ENCODE measurements around the gene TIAM2.

Gene TIAM2

DNA sequence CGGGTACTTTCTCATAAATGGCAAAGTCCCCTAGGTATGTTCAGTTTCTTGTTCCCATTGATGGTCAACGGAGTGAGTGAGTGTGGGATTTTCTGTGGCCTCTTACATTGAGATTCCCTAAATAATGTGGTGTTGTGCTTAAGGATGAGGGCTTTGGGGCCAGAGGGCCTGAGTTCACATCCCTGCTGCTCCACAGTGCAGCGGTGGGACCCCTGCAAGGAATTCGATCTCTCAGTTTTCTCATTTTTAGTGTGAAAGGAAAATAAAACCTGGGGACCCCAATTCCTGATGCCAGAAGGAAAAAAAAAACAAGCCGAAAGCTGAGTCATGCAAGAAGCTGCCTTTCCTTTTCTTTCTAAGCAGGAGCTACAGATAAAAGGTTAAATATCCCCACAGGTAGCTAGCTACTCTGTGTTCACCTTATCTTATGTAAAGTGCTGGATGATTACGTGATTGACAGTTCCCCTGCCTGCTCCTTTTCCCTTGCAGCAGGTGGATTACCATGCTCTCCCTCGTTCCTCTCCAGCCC, 148.5 kb downstream of the TIAM2 start:
- Histone ChIP-seq H3K27me3 (ENCODE audit: insufficient read depth, poor library complexity, severe bottlenecking) (no peaks in the 10 kb centered on the region), H3K27ac (replicated peaks) (no peak overlapping the region), H3K4me3 (replicated peaks; ENCODE audit: insufficient read depth, low read length) (no peak overlapping the region)
- TF ChIP-seq POLR2AphosphoS5 (IDR thresholded peaks at IDR 0.05; ENCODE audit: low read depth) = no peak
- TF ChIP-seq, protein P1, sequence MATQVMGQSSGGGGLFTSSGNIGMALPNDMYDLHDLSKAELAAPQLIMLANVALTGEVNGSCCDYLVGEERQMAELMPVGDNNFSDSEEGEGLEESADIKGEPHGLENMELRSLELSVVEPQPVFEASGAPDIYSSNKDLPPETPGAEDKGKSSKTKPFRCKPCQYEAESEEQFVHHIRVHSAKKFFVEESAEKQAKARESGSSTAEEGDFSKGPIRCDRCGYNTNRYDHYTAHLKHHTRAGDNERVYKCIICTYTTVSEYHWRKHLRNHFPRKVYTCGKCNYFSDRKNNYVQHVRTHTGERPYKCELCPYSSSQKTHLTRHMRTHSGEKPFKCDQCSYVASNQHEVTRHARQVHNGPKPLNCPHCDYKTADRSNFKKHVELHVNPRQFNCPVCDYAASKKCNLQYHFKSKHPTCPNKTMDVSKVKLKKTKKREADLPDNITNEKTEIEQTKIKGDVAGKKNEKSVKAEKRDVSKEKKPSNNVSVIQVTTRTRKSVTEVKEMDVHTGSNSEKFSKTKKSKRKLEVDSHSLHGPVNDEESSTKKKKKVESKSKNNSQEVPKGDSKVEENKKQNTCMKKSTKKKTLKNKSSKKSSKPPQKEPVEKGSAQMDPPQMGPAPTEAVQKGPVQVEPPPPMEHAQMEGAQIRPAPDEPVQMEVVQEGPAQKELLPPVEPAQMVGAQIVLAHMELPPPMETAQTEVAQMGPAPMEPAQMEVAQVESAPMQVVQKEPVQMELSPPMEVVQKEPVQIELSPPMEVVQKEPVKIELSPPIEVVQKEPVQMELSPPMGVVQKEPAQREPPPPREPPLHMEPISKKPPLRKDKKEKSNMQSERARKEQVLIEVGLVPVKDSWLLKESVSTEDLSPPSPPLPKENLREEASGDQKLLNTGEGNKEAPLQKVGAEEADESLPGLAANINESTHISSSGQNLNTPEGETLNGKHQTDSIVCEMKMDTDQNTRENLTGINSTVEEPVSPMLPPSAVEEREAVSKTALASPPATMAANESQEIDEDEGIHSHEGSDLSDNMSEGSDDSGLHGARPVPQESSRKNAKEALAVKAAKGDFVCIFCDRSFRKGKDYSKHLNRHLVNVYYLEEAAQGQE (IDR thresholded peaks at IDR 0.05; ENCODE audit: insufficient replicate concordance, low read depth) = no peak
- TF ChIP-seq, protein P2, sequence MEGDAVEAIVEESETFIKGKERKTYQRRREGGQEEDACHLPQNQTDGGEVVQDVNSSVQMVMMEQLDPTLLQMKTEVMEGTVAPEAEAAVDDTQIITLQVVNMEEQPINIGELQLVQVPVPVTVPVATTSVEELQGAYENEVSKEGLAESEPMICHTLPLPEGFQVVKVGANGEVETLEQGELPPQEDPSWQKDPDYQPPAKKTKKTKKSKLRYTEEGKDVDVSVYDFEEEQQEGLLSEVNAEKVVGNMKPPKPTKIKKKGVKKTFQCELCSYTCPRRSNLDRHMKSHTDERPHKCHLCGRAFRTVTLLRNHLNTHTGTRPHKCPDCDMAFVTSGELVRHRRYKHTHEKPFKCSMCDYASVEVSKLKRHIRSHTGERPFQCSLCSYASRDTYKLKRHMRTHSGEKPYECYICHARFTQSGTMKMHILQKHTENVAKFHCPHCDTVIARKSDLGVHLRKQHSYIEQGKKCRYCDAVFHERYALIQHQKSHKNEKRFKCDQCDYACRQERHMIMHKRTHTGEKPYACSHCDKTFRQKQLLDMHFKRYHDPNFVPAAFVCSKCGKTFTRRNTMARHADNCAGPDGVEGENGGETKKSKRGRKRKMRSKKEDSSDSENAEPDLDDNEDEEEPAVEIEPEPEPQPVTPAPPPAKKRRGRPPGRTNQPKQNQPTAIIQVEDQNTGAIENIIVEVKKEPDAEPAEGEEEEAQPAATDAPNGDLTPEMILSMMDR (IDR thresholded peaks at IDR 0.05; ENCODE audit: insufficient read depth, low read length) = no peak
- TF ChIP-seq SPI1 (IDR thresholded peaks at IDR 0.05; ENCODE audit: borderline replicate concordance, low read depth) = no peak
- no peak for TF ChIP-seq GABPA (IDR thresholded peaks at IDR 0.05; ENCODE audit: low read depth)
- no peak for DNase-seq (ENCODE audit: low read depth in 1 of 2, low spot score in 1 of 2)

DNA sequence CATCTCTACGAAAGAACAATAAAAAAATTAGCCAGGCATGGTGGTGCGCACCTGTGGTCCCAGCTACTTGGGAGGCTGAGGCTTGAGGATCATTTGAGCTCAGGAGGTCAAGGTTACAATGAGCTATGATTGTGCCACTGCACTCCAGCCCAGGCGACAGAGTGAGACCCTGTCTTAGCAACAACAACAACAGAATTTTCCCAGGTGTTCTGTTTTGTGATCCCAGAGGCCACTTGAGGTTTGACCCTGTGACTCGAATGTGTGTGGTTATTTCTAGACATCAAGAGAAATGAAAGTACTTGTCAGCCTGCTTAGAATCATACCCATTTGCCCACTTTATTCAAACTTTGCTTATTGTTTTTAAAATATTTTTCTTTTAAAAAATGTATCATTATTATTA, 151.1 kb downstream of the TIAM2 start:
- TF ChIP-seq, protein P2 (IDR thresholded peaks at IDR 0.05; ENCODE audit: insufficient read depth, low read length) = no peak
- TF ChIP-seq POLR2AphosphoS5 (IDR thresholded peaks at IDR 0.05; ENCODE audit: low read depth) (no peak), GABPA (IDR thresholded peaks at IDR 0.05; ENCODE audit: low read depth) (no peak)
- H3K27ac ChIP-seq (replicated peaks) = no peak overlapping the region
- no peaks in the 10 kb centered on the region for H3K27me3 ChIP-seq (ENCODE audit: insufficient read depth, poor library complexity, severe bottlenecking)
- H3K4me3 ChIP-seq (replicated peaks; ENCODE audit: insufficient read depth, low read length) = no peak overlapping the region
- no peak for DNase-seq (ENCODE audit: low read depth in 1 of 2, low spot score in 1 of 2)

DNA sequence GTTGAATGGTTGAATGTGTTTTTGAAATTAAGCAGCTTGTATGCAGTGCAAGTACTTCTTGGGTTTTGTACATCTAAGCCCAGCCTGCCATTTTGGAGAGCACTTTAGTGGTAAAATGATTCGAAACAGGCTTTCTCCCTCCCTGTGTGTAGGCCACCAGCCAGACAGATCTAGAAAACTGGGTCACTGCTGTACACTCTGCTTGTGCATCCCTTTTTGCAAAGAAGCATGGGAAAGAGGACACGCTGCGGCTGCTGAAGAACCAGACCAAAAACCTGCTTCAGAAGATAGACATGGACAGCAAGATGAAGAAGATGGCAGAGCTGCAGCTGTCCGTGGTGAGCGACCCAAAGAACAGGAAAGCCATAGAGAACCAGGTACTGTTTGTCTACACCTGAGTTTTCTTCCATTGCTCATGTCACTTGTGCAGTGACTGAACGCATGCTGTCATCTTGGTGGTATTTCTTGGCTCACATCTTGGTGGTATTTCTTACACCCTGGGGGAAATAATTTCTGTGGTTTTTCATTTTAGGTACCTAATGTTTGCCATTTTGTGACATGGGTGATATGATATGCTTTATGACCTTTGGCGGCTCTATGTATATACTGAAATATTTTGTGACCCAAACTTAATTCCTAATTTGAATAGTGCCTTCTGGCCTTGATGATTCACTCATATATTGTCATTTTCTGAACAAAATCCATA, 153.0 kb downstream of the TIAM2 start:
- DNase-seq (ENCODE audit: low read depth in 1 of 2, low spot score in 1 of 2) = no peak
- Histone ChIP-seq H3K27me3 (ENCODE audit: insufficient read depth, poor library complexity, severe bottlenecking) (no peaks in the 10 kb centered on the region), H3K27ac (replicated peaks) (no peak overlapping the region), H3K4me3 (replicated peaks; ENCODE audit: insufficient read depth, low read length) (no peak overlapping the region)
- TF ChIP-seq, protein P1 (IDR thresholded peaks at IDR 0.05; ENCODE audit: insufficient replicate concordance, low read depth) = no peak
- TF ChIP-seq GABPA (IDR thresholded peaks at IDR 0.05; ENCODE audit: low read depth) (no peak), SPI1 (IDR thresholded peaks at IDR 0.05; ENCODE audit: borderline replicate concordance, low read depth) (no peak), POLR2AphosphoS5 (IDR thresholded peaks at IDR 0.05; ENCODE audit: low read depth) (no peak)
- TF ChIP-seq, protein P2 (IDR thresholded peaks at IDR 0.05; ENCODE audit: insufficient read depth, low read length) = no peak
